LNCaP clone FGC (cell line): ENCODE results near the gene ACTA2.
A peak's percentile ranks its signal among the peaks of the same experiment; 100 is the strongest.
"Not testable (repeated sequence)": the region's sequence is repeated elsewhere in the genome, so short reads cannot be mapped to it uniquely, and the experiment has no call there.

Experiments
- DNase-seq: peaks from one replicate; pipeline ENCODE4 v3.0.0-alpha.2; 2011; ENCODE audit warnings: low read depth
- H3K4me3 ChIP-seq: 2 replicates; pipeline ENCODE4 v1.5.1; 2011; ENCODE audit warnings: mild to moderate bottlenecking, low read depth, low read length, control low read depth
- CTCF ChIP-seq: IDR thresholded peaks from 2 replicates; pipeline ENCODE4 v1.5.1; 2012; ENCODE audit warnings: mild to moderate bottlenecking; ENCODE audit not compliant: control insufficient read depth, insufficient read depth; ENCODE audit errors: extremely low read depth

The ACTA2 gene

GRCh38 chr10:88934900-88935672 lies 17.5 kb downstream of the ACTA2 start:
- TF ChIP-seq CTCF: peak; percentile 89
- H3K4me3 ChIP-seq: no peak overlapping the region
- DNase-seq: peak; percentile 75

GRCh38 chr10:88933564-88933963 lies 19.0 kb downstream of the ACTA2 start:
- TF ChIP-seq CTCF: no peak
- no peak overlapping the region for H3K4me3 ChIP-seq

DNA sequence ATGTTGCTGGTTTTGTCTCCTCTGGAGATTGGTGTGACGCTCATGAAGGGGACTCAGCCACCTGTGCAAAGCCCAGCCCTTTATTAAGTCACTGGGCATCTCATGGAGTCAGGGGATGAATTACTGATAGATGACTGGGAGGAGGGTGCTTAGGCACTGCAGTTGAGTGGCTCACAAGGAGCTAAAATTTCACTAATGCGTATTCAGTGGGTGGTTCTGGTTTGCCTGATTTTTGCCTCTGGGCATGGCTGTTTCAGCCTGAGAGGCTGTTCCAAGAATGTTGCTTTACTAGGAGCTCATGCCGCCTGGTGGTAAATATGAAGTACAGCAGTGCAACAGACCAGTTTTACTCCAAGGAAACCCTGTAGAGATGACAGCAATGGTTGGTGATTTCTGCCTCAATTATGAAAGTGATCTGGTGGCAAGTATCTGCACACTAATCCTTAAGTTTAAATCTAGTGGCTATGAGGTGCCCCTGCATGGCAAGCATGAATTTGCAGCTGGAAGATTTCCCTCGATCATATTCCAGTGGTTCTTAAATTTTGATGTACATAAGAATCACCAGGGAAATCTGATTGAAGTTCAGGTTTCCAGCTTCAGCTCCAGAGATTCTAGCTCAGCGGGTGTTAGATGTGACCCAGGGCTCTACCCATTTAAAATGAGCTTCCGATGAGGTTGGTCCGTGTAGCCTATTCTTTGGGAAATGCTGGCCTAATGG lies 19.9 kb downstream of the ACTA2 start:
- DNase-seq: no peak
- H3K4me3 ChIP-seq: no peak overlapping the region
- peak; percentile 75 for TF ChIP-seq CTCF

More at GRCh38 chr10:88933564-88933963, 19.0 kb downstream of the ACTA2 start:
- no peak for DNase-seq

- H3K4me3 ChIP-seq: not testable (repeated sequence)
Measured at GRCh38 chr10:88932029-88932428, 20.5 kb downstream of the ACTA2 start.

GRCh38 chr10:88931548-88931947 lies 21.0 kb downstream of the ACTA2 start:
- no peak for DNase-seq
- TF ChIP-seq CTCF: no peak
- H3K4me3 ChIP-seq: no peak overlapping the region

More at GRCh38 chr10:88932029-88932428, 20.5 kb downstream of the ACTA2 start:
- DNase-seq: not testable (repeated sequence)

GRCh38 chr10:88928254-88928653 lies 24.3 kb downstream of the ACTA2 start:
- no peak overlapping the region for H3K4me3 ChIP-seq
- DNase-seq: no peak
- no peak for TF ChIP-seq CTCF

- DNase-seq: no peak
- H3K4me3 ChIP-seq: no peak overlapping the region
- TF ChIP-seq CTCF: no peak
Measured at GRCh38 chr10:88927416-88927690, 25.2 kb downstream of the ACTA2 start.
